NCI-H2227 (cell line): ENCODE measurements around the gene TRAPPC12.

ENCODE experiments used
- DNase-seq: peaks from one replicate; lab custom pipeline; 2025; ENCODE audit not compliant: unreplicated experiment; lab: John Stamatoyannopoulos, UW

The TRAPPC12 gene

GRCh38 chr2:3465844-3466481 is 86.5 kb downstream of the TRAPPC12 start:
- no peak for DNase-seq

GRCh38 chr2:3466482-3466863 is 87.0 kb downstream of the TRAPPC12 start:
- DNase-seq: no peak

- no peak for DNase-seq
Observed at GRCh38 chr2:3466966-3467365, 87.5 kb downstream of the TRAPPC12 start.

DNA sequence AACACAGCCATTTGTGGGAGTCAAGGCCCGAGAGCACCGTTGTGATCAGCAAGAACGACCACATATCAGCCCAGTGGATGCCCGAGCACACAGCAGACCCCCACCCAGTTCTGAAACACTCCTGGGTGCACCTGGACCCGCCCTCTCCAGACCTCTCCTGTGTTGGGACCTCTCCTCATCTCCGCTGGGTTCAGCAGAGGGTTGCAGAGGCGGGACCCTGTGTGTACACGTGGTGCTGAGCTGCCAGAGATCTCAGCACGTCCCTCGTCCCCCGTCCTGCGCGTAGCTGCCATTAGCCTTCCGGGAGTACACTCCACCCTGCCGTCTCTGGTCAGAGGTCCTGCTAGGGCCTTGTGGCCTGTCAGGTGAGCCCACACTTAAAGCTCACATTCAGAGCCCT is 88.2 kb downstream of the TRAPPC12 start:
- DNase-seq: no peak

DNA sequence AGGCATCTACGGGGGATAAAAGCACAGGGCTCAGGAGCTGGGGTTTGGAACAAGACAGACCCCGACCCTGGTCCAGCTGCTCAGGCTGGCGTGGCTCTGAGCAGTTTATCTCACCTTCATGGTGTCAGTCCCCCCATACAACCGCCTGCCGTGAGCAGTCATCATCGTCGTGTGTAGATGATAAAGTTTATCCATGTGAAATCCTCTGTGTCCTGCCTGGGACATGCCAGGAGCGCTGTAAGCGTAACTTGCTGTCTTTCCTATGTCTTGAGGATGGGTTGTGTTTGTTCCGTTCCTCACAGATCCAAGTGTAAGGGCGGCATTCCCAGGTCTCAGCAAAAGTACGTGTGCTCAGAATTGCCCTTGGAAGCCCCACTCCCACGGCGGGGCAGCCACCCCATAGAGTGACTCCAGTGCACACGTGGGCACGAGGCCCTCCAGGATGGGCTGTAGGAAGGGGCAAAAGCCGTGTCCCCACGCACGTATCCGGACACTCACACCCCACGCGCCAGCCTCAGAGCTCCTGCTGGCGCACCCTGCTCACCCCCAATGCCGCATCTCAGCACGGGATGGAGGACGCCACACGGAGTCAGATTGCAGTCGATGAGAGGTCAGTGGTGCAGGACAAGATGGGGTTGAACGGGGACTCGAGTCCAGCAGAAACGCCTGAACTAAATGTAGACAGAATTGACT is 88.9 kb downstream of the TRAPPC12 start:
- no peak for DNase-seq

GRCh38 chr2:3469486-3469885 is 90.0 kb downstream of the TRAPPC12 start:
- DNase-seq: no peak

DNA sequence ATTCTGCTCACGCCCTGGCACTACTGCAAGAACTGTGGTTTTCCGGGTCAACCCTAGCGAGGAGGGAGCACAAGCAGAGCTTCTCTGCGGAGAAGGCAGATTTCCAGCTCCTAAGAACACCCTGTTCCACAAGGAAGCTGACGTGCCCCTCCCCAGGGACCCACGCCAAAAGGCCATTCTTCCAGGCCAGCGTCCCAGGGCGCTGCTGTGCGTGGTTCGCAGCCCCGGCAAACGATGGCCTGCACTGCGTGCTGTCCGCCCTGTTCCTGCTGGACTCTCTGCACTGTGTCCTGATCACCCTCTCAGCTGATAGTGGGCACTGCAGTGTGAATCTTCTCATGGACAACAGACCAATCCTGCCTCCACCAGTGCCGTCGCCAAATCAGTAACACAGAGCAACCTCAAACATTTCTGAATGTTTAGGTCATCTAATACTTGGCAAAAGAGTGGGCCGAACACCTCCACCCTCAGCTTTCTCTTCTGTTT is 90.7 kb downstream of the TRAPPC12 start:
- DNase-seq: no peak

GRCh38 chr2:3470856-3471737 is 91.6 kb downstream of the TRAPPC12 start:
- DNase-seq: no peak

DNA sequence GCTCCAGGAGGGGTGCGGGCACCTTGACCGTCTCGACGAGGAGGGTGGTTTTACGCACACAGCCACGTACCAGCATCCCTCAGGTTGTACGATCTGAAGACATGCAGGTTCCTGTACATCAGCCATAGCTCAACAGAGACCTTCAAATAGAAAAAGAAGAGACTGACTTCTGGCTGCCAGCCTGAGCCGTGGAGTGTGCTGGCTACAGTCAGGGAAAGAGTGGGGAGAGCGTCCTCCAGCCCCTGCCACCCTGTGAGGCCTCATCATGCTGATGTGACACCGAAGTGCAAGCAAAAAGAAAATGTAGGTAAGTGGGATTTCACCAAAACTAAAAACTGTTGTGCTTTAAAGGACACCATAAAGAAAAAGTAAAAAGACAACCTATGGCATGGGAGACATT is 92.8 kb downstream of the TRAPPC12 start:
- no peak for DNase-seq

DNA sequence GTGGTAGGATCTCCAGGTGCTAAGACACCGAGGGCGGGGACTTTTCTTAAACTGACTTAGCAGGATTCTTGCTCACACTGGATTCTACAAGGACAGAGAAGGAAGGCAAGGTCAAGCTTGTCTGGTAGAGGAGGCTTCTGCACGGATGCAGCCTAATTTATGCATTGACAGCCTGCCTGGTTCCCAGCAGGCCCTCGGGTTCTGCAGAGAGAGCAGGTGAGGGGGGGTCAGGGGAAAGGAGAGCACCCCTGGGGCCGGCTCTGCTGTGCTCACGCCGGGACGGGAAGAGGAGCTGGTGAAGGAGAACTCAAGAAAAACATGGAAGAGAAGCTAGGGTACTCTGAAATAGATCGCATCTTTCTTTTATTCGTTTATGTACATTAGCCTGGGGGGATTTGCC is 93.5 kb downstream of the TRAPPC12 start:
- no peak for DNase-seq

- DNase-seq: no peak
Observed at GRCh38 chr2:3475771-3476170, 96.3 kb downstream of the TRAPPC12 start.

- no peak for DNase-seq
Observed at GRCh38 chr2:3476321-3476984, 97.0 kb downstream of the TRAPPC12 start.

DNA sequence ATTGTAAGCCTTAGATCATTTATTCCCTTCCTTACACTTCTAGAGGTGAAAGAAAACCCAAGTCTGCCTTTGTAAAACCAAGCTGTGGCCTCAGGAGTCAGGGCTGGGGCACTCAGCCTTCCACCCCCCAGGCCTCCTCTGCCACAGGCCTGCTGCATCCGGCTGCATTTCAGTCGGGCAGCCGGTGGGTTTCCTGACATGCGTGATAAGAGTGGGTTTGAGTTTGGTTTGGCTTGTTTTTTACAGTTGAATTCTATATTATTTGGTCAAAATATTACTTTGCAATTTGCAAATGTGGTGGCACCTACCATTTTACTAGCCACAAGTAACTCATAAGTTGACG is 97.5 kb downstream of the TRAPPC12 start:
- DNase-seq: no peak

DNA sequence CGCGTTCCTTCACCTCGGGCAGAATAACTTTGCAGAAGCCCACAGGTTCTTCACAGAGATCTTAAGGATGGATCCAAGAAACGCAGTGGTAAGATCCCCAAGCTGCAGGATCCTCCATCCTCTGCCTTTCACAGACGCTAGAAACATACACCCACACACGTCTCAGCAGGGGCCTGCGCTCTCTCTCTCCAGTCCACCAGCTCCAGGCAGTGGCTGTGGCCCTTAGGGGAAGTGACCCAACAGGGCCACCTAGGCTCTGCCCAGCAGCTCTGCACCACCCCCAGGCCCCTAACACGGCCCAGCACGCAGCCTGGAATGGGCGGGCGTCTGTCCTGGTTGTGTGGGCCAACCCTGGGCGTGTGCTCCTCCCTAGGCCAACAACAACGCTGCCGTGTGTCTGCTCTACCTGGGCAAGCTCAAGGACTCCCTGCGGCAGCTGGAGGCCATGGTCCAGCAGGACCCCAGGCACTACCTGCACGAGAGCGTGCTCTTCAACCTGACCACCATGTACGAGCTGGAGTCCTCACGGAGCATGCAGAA is 99.4 kb downstream of the TRAPPC12 start:
- DNase-seq: no peak

DNA sequence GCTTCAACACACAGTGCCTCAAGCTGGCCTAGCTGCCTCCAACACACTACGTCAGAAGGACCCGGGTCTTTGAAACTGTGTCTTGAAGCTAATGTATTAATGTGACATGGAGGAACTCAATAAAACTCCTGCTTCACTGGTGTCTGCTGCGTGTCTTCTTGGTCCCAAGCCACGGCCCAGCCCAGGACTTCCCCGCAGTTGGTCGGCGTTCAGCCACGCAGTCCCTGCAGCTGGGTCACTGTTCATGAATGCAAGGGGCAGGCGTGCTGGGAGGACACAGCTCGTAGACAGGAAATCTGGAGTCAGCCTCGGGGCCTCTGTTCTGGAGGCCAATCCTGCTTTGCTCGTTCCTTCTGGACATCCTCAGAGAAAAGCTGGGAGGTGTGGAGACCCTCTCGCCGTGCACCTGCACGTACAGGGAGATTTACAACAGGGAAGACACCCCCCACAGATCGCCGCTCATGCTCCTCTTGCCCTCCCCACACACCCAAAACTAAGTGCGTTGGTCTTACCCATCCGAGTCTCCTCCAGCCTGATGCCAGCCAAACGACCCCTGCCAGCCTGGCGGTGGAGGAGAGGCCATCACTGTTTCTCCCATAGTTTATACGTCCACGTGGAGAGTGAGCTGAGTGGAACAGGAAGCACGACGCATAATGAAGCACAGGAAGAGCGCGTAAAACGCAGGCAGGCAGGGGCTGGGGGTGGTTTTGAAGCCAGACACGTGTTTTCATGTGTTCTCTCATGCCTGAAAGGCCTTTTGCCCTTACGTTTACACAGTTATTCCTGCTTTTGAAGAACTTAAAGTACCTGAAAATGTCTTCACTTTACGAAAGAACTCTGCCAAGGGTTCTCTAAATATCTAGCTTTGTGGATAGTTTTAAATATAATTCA is 100.2 kb downstream of the TRAPPC12 start:
- no peak for DNase-seq

DNA sequence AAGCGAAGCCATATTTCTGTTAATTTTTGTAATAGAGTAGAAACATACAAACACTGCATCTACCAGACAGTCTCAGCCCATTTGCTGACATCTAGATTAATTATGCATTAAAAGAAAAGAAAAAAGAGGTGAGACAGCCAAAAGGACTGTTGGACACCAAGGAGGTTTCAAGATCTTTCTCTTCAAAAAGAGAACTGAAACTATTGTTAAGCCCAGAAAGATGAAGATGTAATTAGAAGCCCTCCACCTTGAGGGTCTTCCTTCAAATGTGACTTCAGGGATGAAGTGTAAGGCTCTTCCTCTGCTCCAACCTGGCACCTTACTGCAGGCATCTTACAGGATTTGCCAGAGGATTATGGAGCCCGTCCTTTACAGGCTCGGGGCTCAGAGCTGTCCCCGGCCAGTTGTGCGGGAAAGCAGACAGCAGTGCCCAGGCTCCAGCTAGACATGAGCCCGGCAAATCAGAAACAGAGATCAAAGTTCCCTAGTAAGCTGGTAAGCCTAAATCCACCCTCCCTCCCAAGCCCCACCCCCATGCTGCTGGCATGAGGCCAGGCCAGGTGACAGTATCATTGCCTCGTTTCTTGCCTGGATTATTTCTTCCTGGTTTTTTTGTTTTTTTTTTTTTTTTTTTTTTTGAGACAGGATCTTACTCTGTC is 101.0 kb downstream of the TRAPPC12 start:
- DNase-seq: no peak

- DNase-seq: no peak
Observed at GRCh38 chr2:3481011-3481400, 101.5 kb downstream of the TRAPPC12 start.

- no peak for DNase-seq
Observed at GRCh38 chr2:3481736-3482362, 102.4 kb downstream of the TRAPPC12 start.

GRCh38 chr2:3482363-3482821 is 102.9 kb downstream of the TRAPPC12 start:
- DNase-seq: no peak
